Measurements from ENCODE around the gene ATAT1. TPM values are rescaled to one million over a fixed set of nuclear protein-coding genes. Genes with fewer than 3 reads are reported as not detected.

ATAT1 gene
- total RNA-seq, 1 donor from 2014 or later = 13.7 TPM

DNA sequence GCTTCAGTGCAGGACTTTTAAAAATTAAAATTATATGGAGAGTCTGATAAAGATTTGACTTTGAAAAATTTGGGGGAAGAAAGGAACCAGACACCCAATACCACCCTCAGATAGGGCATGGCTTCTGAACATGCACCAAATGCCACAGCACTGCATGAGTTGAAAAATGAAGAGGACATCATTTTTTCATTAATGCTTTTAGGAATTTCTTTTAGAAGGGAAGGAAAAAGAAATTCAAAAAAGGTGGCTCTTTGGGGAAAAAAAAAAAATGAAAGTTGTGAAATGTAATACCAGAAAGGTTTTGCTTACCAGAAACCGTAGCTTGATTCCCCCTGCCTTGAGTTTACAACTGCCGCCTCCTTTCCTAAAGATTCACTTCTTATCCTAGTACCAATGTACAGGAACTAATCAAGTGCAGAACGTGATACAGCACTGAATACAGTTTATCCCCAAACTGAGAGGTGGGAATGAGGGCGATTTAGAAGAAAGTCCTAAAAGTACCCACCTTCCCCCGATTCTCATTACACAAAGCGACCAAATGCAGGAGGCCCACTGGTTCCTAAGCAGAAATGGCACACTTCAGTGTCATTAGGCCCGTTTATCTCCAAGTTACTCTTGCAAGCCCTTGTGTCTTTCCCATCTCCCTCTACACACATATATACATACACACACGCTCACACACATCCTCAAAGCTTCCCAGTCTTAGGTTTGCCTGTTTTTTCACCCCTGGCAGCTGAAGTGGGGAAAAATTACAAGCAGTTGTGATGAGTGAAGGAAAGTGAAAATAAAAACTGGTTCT is 12.4 kb upstream of the ATAT1 start:
- intact Hi-C loops (cut with DNase I) = loop anchor here (2.0 to 10.0 kb wide), 4 partner anchors 43 to 931 kb away; partner anchors contain the start of genes ABCF1, ATP6V1G2, DDX39B and HLA-E
- no peaks in the 10 kb centered on the region for H3K9me3 ChIP-seq
- peaks cover 12 to 15% of the 10 kb centered on the region in 2 donors for H3K36me3 ChIP-seq
- no peak for DNase-seq (ENCODE audit: low spot score in 2 of 2)
- no peak for TF ChIP-seq CTCF (IDR thresholded peaks at IDR 0.05)
- H3K27me3 ChIP-seq = no peaks in the 10 kb centered on the region
- peak overlapping the region; percentile 77 to 94 for H3K4me3 ChIP-seq
- H3K27ac ChIP-seq = peak overlapping the region; percentile 95 to 96
- peaks cover 16 to 56% of the 10 kb centered on the region in 2 donors for H3K4me1 ChIP-seq

- peak overlapping the region; percentile 77 to 94 for H3K4me3 ChIP-seq
- H3K27me3 ChIP-seq = no peaks in the 10 kb centered on the region
- intact Hi-C loops (cut with DNase I) = loop anchor here (2.0 to 10.0 kb wide), 7 partner anchors 44 to 1007 kb away; partner anchors contain the start of genes ABCF1, ATP6V1G2, DDX39B and FLOT1
- H3K36me3 ChIP-seq = peaks cover 16 to 17% of the 10 kb centered on the region in 2 donors
- H3K27ac ChIP-seq = peak overlapping the region; percentile 95 to 96
- no peak for TF ChIP-seq CTCF (IDR thresholded peaks at IDR 0.05)
- peaks cover 16 to 52% of the 10 kb centered on the region in 2 donors for H3K4me1 ChIP-seq
- peak; percentile 64 to 96 for DNase-seq (ENCODE audit: low spot score in 2 of 2)
- no peaks in the 10 kb centered on the region for H3K9me3 ChIP-seq
Measured at GRCh38 chr6:30614843-30615218, 11.8 kb upstream of the ATAT1 start.

- Histone ChIP-seq H3K9me3 (no peaks in the 10 kb centered on the region), H3K27ac (peak overlapping the region; percentile 95 to 96), H3K27me3 (no peaks in the 10 kb centered on the region), H3K4me1 (peaks cover 16 to 47% of the 10 kb centered on the region in 2 donors), H3K4me3 (peak overlapping the region; percentile 77 to 94), H3K36me3 (peaks cover 18 to 21% of the 10 kb centered on the region in 2 donors)
- TF ChIP-seq CTCF (IDR thresholded peaks at IDR 0.05) = no peak
- DNase-seq (ENCODE audit: low spot score in 2 of 2) = no peak
- intact Hi-C loops (cut with DNase I) = loop anchor here (2.0 to 10.0 kb wide), 6 partner anchors 45 to 1007 kb away; partner anchors contain the start of genes ABCF1, ATP6V1G2, DDX39B and FLOT1
Measured at GRCh38 chr6:30615219-30615957, 11.3 kb upstream of the ATAT1 start.

DNA sequence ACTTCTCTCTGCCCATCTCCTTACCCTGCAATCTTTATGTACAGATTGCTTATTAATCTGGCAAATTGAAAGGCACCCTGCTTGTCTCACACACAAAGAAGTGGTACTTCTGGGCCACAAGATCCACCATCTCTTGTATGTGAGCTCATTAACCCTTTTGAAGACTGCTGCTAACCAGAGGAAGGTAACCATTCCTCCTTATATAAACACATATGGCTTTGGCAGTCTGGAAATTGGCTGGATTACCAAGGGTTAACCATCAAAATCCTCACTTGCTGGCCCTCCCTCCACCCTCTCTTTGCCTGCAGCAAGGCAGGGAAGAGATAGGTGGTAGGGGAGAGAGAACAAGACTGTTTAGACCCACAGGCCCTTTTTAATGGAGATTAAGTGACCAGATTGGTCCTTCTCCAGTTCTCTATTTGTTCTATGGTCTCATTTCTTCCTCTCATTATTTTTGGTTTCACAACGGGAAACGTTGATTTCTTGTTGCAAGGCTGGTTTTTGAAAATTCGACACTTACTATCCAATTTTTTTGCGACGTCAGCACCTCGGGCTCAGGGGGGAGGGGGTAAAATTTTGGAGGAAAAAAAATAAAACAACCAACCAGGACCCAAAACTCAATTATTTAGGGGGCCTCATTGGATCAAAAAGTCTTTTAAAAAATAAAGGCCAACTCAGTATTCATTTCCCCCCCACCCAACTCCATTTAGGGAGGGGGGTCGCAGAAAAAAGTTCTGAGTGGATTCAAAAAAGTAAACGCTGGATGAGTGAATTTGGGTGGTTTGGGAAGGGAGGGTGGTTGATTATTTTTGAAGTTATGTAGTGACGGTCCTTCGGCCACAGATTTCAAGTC is 10.5 kb upstream of the ATAT1 start:
- H3K4me3 ChIP-seq = peak overlapping the region; percentile 77 to 94
- no peaks in the 10 kb centered on the region for H3K9me3 ChIP-seq
- peak overlapping the region; percentile 95 to 96 for H3K27ac ChIP-seq
- H3K36me3 ChIP-seq = peaks cover 23 to 29% of the 10 kb centered on the region in 2 donors
- no peaks in the 10 kb centered on the region for H3K27me3 ChIP-seq
- intact Hi-C loops (cut with DNase I) = loop anchor here (2.0 to 10.0 kb wide), 7 partner anchors 45 to 1006 kb away; partner anchors contain the start of genes ABCF1, ATP6V1G2, DDX39B and FLOT1
- peaks cover 16 to 39% of the 10 kb centered on the region in 2 donors for H3K4me1 ChIP-seq
- DNase-seq (ENCODE audit: low spot score in 2 of 2) = no peak
- no peak for TF ChIP-seq CTCF (IDR thresholded peaks at IDR 0.05)

Measured in ascending aorta (tissue), 2 donors.